ENCODE data around the gene BTN1A1.

The BTN1A1 gene

GRCh38 chr6:26556263-26557070, 56.4 kb downstream of the BTN1A1 start:
- ChIA-PET POLR2A (interaction anchor here (0.6 to 1.6 kb wide), 17 partner anchors 12 to 1779 kb away, joined by 3 to 9 read pairs (median 4); partner anchors contain the start of gene HMGN4), CTCF (interaction anchor here (0.5 to 1.9 kb wide), 9 partner anchors 12 to 1705 kb away, joined by 3 to 14 read pairs (median 4); no protein-coding TSS in a partner anchor)
- Histone ChIP-seq H3K9me3 (ENCODE audit: control insufficient read depth, insufficient read depth, low read depth, low read length) (no peaks in the 10 kb centered on the region), H3K27ac (ENCODE audit: extremely low read depth, low read depth, low read length) (no peak overlapping the region; the same call in 1 of the 2 replicates), H3K4me3 (ENCODE audit: low read depth, low read length) (no peak overlapping the region), H3K36me3 (ENCODE audit: control insufficient read depth in 2 of 2, insufficient read depth in 1 of 2, low read length in 2 of 2) (no peaks in the 10 kb centered on the region), H3K4me1 (ENCODE audit: control insufficient read depth, insufficient read depth, low read length) (no peaks in the 10 kb centered on the region)
- TF ChIP-seq REPIN1 (tag by site-specific recombination; IDR thresholded peaks at IDR 0.05; ENCODE audit: low read depth) (no peak), ZNF629 (tag by site-specific recombination; IDR thresholded peaks at IDR 0.05) (peak; percentile 83), ZSCAN5A (tag by site-specific recombination; IDR thresholded peaks at IDR 0.05) (0 out of 2 replicates have a peak, but pooled peaks have one; percentile 18), ZNF621 (tag by site-specific recombination; IDR thresholded peaks at IDR 0.05) (no peak), INSM2 (tag by site-specific recombination; IDR thresholded peaks at IDR 0.05) (no peak; the same call in 1 of the 2 replicates), PRDM10 (tag by site-specific recombination; IDR thresholded peaks at IDR 0.05) (0 out of 2 replicates have a peak, but pooled peaks have one; percentile 25), ZXDB (tag by site-specific recombination; IDR thresholded peaks at IDR 0.05) (peak; percentile 77), ZNF157 (tag by site-specific recombination; IDR thresholded peaks at IDR 0.05) (no peak), SP2 (tag by site-specific recombination; IDR thresholded peaks at IDR 0.05) (no peak), ZNF112 (tag by site-specific recombination; IDR thresholded peaks at IDR 0.05) (no peak), EGR2 (tag by site-specific recombination; IDR thresholded peaks at IDR 0.05; ENCODE audit: low read depth) (no peak), ZNF747 (tag by site-specific recombination; IDR thresholded peaks at IDR 0.05) (no peak), ZNF280D (tag by site-specific recombination; IDR thresholded peaks at IDR 0.05) (no peak), ZBTB48 (tag by site-specific recombination; IDR thresholded peaks at IDR 0.05) (peak; percentile 60; the same call in 1 of the 2 replicates), MZF1 (tag by site-specific recombination; IDR thresholded peaks at IDR 0.05; ENCODE audit: borderline replicate concordance) (peak; percentile 97), ZBTB11 (tag by site-specific recombination; conservative IDR thresholded peaks at IDR 0.05; ENCODE audit: low read depth) (no peak), ZSCAN18 (tag by site-specific recombination; IDR thresholded peaks at IDR 0.05) (no peak; the same call in 1 of the 2 replicates), ZSCAN30 (tag by site-specific recombination; IDR thresholded peaks at IDR 0.05) (peak; percentile 95)
